GM18868 (cell line): ENCODE data around the gene TNFRSF12A.

ENCODE experiments used
- ATAC-seq: cut with Tn5 transposase; IDR thresholded peaks from one replicate; pipeline ENCODE4 v1.9.1; 2021; ENCODE audit warnings: mild to moderate bottlenecking, moderate library complexity; ENCODE audit not compliant: unreplicated experiment

The TNFRSF12A gene

GRCh38 chr16:2985893-2986355 is 34.2 kb upstream of the TNFRSF12A start:
- no peak for ATAC-seq

GRCh38 chr16:2986623-2987188 is 33.5 kb upstream of the TNFRSF12A start:
- ATAC-seq = no peak

GRCh38 chr16:2987286-2987685 is 32.9 kb upstream of the TNFRSF12A start:
- ATAC-seq = no peak

GRCh38 chr16:2987833-2988232 is 32.3 kb upstream of the TNFRSF12A start:
- ATAC-seq = no peak

- no peak for ATAC-seq
These were observed 31.5 kb upstream of the TNFRSF12A start for GRCh38 chr16:2988590-2989099.

GRCh38 chr16:2990891-2991290 is 29.3 kb upstream of the TNFRSF12A start:
- ATAC-seq = no peak

GRCh38 chr16:2991566-2992261 is 28.5 kb upstream of the TNFRSF12A start:
- ATAC-seq = no peak

- ATAC-seq = no peak
These were observed 27.6 kb upstream of the TNFRSF12A start for GRCh38 chr16:2992383-2993081.

GRCh38 chr16:2996298-2996697 is 23.9 kb upstream of the TNFRSF12A start:
- ATAC-seq = no peak

GRCh38 chr16:2999929-3000328 is 20.2 kb upstream of the TNFRSF12A start:
- no peak for ATAC-seq

- ATAC-seq = no peak
These were observed 19.6 kb upstream of the TNFRSF12A start for GRCh38 chr16:3000540-3000939.

GRCh38 chr16:3001316-3001715 is 18.9 kb upstream of the TNFRSF12A start:
- ATAC-seq = no peak

GRCh38 chr16:3003582-3004270 is 16.4 kb upstream of the TNFRSF12A start:
- peak; percentile 97 for ATAC-seq

- ATAC-seq = peak; percentile 4
These were observed 15.8 kb upstream of the TNFRSF12A start for GRCh38 chr16:3004319-3004718.

GRCh38 chr16:3004781-3005284 is 15.3 kb upstream of the TNFRSF12A start:
- ATAC-seq = no peak

GRCh38 chr16:3007059-3007956 is 12.9 kb upstream of the TNFRSF12A start:
- no peak for ATAC-seq

- ATAC-seq = no peak
These were observed 12.0 kb upstream of the TNFRSF12A start for GRCh38 chr16:3007957-3008689.

GRCh38 chr16:3008690-3009037 is 11.5 kb upstream of the TNFRSF12A start:
- no peak for ATAC-seq

GRCh38 chr16:3009568-3010390 is 10.4 kb upstream of the TNFRSF12A start:
- no peak for ATAC-seq
